ENCODE data around the gene AMPD3.

- TF ChIP-seq POLR2A (IDR thresholded peaks at IDR 0.05; ENCODE audit: low read depth, low read length): no peak
- TF ChIP-seq POLR2AphosphoS5 (IDR thresholded peaks at IDR 0.05; ENCODE audit: low read depth, low read length): no peak
- no peak for TF ChIP-seq TAF1 (IDR thresholded peaks at IDR 0.05; ENCODE audit: borderline replicate concordance, low read depth, low read length)
Measured at GRCh38 chr11:10488934-10489691, 34.0 kb downstream of the AMPD3 start.

All from GM12892 (cell line).